GM19467 (cell line): ENCODE measurements around the gene FMNL2.
"Not testable (repeated sequence)": the region's sequence is repeated elsewhere in the genome, so short reads cannot be mapped to it uniquely, and the experiment has no call there.

Source experiments
- ATAC-seq: cut with Tn5 transposase; IDR thresholded peaks from one replicate; pipeline ENCODE4 v1.9.1; 2021; ENCODE audit warnings: mild to moderate bottlenecking, moderate library complexity; ENCODE audit not compliant: unreplicated experiment

FMNL2 gene

DNA sequence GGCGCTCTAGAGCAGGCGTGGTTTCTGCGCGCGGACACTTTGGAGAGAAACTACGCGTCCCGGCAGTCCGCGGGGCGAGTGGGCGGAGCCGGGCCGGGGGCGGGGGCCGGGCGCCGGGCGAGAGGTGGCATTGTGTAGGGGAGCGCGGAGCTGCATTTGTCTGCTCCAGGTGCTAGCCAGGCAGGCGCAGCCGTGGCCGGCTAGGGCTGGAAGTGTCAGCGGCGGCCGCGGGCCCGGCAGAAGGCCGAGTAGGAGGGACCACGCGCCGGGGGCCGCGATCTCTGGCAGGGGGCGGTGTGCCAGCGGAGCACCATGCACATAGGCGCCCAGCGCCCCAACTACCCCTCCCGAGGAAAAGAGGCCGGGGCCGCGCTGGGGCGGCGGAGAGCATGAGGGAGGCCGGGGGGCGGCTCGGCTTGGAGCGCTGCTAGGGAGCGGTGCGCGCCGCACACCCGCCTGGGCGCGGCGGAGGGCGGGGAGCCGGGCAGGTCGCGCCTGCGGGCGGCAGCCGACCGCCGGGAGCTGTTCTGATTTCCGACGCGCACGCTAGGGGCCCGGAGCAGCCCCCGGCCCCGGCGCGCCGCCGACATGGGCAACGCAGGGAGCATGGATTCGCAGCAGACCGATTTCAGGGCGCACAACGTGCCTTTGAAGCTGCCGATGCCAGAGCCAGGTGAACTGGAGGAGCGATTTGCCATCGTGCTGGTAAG, at the start of gene FMNL2:
Gene FMNL2, plus strand, starts transcription at position 159 of the 710 bp plus-strand sequence.
- peak; percentile 87 for ATAC-seq

DNA sequence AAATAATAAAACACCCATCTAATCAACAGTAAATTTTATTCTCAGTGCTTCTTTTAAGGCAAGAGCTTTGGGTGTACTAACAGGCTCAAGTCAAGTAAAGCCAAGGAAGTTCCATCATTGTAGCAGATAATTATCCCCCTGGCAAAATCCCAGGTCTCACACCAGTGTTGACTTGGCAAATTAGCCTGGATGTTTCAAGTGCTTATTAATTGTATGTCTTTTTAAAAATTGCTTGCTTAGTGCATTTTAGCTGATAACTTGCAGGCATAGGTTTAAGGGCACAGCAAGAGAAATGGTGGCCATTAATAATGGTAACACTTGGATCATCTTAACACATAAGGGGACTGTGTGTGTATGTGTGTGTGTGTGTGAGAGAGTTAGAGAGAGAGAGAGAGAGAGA, 42.0 kb upstream of the FMNL2 start:
- ATAC-seq: no peak

DNA sequence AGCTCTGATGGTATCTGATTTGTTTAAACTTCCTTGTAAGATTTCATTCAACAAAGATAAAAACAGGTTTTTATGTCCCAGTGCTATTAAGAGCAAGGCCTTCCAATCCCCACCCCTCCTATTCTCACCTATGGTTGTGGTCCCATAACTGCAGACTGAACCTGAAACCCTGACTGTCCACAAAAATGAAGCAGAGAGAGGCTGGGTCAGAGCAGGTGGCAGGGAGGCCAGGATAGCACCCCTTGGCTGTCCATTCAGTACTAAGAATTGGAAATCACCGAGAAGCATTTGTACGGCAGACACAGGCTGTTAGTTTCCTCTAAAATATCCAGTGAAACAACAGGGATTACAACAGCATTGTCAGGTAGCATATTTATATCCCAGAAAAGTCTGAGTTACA, 37.3 kb upstream of the FMNL2 start:
- ATAC-seq: no peak

DNA sequence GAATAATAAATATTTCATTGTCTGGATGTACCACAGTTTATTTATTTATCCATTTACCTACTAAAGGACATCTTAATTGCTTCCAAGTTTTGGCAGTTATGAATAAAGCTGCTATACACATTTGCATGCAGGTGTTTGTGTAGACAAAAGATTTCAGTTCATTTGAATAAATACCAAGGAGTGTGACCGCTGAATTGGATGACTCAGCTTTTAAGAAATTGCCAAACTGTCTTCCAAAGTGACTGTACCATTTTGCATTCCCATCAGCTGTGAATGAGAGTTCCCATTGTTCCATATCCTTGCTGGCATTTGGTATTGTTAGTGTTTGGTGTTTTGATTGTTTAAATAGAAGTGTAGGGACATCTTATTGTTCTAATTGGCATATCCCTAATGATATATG, 36.2 kb upstream of the FMNL2 start:
- no peak for ATAC-seq

DNA sequence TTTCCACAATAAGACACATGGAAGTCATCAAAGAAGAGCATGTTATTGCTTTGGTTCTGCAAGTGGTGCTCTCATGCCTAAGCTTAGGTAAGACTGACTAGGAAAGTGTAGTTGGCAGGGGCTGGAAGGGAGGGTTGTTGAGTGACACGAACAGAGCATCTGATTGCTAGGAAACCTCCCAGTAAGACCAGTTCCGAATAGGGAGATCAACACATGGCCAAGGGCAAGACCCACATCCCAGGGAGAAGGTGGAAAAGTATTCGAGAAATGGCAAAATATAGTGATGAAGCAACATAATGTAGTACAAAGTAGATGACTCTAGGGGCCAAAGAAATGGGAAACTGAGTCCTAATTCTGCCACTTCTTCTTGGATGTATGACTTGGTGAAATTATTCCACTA, 33.8 kb upstream of the FMNL2 start:
- ATAC-seq: no peak

DNA sequence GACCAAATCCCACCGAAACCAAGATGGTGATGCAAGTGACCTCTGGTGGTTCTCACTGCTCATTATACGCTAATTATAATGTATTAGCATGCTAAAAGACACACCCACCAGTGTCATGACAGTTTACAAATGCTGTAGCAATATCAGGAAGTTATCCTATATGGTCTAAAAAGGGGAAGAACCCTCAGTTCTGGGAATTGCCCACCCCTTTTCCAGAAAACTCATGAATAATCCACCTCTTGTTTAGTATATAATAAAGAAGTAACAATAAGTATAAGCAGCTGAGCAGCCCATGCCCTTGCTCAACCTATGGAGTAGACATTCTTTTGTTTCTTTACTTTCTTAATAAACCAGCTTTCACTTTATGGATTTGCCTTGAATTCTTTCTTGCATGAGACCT, 31.0 kb upstream of the FMNL2 start:
- no peak for ATAC-seq

DNA sequence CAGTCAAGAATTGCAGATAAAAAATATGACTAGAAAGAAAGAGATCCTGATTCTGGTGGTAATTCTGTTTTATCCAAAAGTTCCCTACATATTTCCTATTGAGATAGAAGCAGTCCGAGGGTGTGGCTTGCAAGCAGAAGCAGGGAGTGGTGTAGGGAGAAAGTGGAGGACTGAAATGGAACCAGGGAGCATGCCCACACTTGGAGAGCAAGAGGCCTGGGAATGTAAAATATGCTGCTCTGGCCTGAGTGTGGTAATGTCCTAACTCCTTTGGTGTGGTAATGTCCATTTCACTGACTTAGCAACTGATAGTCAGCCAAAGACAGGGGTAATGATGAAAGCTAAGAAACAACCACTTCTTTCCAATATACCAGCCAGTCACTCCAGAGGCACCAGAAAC, 30.1 kb upstream of the FMNL2 start:
- no peak for ATAC-seq

DNA sequence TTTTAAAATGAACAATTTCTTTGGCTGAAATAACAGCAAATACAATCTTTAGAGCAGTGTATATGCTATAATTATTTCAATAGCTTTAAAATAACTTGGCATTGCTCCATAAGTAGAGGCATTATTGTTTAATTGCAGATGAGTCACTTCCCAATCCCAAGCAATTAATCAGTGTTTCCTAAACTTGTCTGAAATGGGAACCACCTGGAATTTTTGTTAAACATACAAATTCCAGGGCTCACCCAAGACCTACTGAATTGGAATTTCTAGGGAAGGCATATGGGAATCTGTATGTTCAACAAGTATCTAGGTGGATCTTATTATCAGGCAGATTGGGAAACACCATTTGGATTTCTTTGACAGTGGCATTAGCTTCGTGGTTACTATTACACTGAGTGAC, 27.1 kb upstream of the FMNL2 start:
- no peak for ATAC-seq

DNA sequence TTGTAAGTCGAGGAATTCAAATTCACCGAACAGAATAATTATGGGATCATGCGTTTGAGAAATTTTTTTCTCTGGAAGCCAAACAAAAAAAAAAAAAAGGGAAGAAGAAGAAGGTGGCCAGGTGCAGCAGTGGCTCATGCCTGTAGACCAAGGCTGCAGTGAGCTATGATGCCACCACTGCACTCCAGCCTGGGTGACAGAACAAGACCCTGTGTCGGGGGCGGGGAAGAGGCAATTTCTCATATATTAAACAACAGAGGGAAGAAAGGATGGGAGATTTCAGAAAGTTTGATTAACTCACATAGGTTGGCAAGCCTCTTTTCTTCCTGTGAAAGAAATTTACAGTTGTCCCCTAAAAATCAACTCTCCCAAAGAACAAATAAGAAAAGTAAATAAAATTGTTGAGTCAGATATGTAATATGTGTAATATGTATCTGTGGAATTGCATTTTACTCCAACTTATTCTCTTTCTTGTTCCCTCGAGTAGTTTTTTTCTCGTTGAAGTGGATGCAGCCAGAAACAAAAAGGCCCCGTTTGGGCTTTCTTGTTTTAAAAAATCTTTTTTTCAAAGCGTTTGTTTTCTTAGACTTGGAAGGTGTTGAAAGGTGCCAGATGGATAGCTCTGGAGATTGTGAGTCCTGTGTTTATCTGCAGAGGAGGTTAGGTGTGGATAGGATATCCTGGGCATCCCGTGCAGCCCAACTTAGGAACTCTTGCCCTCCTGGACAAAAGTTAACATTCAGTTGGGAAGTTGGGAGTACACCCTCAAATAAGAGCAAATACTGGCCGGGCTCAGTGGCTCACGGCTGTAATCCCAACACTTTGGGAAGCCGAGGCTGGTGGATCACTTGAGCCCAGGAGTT, 25.4 kb upstream of the FMNL2 start:
- ATAC-seq: no peak

DNA sequence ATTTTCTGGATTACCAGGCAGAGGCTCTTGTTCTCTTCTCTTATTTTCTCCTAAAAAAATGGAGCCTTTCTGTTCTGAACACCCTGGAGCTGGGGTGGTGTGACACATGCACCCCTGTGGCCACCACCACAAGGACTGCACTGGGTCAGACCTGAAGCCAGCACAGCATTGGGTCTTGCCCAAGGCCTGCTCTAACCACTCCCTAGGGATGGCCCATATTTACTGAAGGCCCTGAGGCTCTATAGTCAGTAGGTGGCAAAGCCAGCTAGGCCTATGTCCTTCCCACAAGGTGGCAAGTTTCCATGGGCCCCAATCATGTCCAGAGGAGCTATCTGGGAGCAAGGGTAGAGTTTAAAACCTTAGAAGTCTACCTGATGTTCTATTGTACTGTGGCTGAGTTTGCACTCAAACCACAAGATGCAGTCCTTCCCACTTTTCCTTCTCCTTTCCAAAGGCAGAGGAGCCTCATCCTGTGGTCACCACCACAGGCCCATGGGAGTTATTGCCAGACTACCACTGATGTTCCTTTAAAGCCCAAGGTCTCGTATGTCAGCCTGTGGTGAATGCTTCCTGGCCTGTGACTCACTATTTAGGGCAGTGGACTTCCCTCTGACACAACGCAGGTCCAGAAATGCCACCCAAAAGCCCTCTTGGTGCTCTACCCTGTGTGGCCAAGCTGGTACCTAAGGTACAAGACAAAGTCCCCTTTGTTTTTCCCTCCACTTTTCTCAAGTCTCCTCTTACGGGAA, 15.0 kb upstream of the FMNL2 start:
- ATAC-seq: no peak

DNA sequence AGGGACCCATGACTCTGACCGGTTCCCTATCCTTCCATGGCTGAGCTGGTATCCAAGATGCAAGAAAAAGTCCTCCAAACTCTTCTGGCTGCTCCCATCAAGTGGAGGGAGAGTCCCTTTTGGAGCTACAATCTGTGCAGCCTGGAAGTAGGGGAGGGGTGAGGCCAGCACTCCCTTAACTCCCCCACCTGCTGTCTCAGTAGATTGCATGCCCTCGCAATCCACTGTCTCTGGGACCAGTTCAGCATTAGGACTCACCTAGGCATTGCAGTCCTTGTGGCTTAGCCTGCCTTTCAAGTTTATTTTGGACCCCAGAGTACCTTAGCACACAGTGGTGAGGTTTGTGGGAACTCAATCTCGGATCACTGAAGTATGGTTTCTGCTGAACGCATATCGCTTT, 14.2 kb upstream of the FMNL2 start:
- ATAC-seq: no peak

DNA sequence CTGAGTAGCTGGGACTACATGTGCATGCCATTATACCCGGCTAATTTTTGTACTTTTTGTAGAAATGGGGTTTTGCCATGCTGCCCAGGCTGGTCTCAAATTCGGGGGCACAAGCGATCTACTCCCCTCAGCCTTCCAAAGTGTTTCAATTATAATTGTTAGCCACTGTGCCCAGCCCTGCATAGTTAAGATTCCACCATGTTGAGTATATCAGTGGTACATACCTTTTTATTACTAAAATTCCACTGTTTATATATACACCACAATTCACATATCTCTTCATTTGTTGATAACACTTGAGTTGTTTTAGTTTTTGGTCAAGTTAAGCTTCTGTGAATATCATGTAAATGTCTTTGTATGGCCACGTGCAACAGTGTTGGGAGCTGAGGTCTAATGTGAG, 12.8 kb upstream of the FMNL2 start:
- ATAC-seq: no peak

DNA sequence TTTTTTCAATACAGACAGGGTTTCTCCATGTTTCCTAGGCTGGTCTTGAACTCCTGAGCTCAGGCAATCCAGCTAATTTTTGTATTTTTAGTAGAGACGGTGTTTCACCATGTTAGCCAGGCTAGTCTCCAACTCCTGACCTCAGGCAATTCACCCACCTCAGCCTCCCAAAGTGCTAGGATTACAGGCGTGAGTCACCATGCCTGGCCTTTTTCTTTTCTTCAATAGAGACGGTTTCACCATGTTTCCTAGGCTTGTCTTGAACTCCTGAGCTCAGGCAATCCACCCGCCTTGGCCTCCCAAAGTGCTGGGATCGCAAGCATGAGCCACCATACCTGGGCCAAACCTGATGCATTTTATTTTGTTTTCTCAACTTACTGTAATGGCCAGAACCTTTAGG, 9.8 kb upstream of the FMNL2 start:
- not testable (repeated sequence) for ATAC-seq

DNA sequence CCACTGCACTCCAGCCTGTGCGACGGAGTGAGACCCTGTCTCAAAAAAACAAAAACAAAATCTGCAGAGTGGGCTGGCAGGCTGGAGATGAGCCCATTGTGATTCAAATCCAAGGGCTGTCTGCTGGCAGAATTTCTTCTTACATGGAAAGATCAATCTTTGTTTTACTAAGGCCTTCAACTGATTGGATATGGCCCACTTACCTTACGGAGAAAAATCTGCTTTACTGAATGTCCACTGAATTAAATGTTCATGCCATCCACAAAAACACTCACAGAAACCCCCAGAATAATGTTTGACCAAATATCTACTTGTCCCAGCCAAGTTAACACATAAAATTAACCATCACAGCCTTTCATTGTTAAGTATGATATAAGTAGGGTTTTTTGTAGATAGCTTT, 8.3 kb upstream of the FMNL2 start:
- ATAC-seq: no peak

DNA sequence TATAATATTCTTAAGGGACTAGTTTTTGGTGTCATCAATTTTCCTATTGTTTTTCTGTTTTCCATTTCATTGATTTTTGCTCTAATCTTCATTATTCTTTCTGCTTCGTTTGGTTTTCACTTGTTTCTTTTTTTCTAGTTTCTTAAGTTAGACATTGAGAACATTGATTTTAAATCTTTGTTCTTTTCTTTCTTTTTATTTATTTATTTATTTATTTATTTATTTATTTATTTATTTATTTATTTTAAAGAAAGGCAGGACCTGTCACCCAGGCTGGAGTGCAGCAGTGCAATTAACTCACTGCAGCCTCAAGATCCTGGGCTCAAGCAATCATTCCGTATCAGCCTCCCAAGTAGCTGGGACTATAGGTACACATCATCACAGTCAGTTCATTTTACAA, 7.0 kb upstream of the FMNL2 start:
- ATAC-seq: no peak

DNA sequence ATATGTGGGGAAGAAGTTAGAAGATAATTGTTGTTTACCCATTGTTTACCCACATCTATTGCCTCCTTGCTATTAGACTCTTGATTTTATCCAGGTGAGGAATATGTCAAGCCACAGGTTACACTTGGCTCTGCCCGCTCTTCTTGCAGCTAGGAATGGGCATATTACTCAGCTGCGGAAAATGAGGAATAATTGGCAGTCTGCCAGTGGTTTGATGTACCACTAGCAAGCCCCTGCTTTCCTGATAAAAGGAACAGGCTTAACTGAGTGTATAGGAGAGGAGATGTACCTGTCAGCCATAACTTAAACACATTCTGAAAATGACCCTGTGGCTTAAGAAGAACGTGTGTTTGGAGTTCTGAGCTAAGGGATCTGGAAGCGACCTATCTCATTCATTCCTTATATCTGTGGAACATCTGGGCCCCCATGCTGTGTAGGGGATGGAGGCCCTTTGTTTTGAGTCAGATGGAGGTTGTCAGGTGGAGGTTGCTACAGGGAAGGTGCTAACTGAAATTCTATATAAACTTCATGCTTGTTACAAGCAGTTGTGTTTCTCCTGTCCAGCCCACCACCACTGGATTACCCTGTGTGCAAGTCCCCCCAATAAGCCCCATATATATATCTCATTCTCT, 4.6 kb upstream of the FMNL2 start:
- ATAC-seq: no peak

DNA sequence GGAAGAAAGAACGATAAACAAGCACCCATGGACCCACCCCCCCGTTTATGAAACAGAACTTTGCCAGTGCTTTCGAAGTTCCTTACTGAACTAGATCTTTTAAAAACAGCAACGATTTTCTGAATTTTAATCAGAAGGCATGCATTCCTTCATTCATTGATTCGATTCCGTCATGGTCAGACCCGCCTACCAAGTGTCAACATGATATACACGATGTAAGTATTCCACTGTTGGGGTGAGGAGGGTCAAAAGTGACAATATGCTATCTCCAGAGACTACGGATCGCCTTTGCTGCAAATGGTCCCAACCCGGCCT, 316 bp upstream of the FMNL2 start:
- ATAC-seq: no peak

DNA sequence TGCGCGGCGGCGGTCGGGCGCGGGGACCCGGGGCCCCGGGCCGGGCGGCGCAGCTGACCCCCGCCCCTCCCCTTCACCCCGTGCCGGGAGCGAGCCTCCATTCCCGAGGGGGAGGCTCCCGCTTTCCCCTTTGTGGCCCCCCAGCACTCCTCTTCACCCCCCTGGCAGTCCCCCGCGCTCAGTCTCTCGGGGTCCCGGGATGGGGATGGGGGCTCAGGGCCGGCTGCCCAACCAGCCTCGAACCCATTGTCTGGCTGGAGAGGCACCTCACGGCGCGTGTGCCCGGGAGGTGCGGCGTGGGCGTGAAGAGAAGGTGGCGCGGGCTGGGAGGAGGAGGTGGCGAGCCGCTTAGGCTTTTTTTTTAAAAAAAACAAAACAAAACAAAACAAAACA, 748 bp downstream of the FMNL2 start:
- ATAC-seq: no peak

DNA sequence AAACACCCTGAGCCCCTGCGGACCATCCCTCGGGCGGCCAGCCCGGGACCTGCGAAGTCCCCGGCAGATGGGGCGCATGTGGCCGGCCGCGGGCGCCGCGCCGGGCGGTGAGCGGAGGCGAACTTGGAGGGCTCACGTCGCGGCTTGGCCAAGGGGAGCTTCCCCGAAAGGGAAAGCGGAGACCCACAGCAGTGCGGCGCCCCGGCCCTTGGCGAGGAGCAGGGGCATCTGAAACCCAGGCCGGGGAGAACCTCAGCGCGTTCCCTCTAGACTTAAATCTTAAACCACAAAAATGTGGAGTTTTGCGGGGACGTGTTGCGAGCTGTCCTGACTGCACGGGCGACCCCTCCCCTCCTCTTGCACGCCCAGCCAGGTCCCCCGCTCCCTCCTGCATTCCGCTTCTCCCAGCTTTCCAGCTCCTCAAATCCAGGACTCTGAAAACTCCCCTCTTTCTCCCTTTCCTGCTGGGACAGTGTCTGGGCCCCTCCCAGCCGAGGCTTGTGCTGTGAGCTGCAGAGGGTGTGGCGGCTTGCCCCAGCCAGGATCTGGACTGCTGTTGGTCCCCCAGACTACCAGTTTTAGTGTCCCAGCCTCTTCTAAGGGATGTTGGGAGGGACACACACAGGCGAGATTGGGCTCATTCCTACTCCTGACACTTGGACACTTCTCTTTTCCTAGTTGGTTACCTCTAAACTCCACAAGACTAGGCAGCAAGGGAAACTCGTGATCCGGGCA, 1.3 kb downstream of the FMNL2 start:
- ATAC-seq: no peak

DNA sequence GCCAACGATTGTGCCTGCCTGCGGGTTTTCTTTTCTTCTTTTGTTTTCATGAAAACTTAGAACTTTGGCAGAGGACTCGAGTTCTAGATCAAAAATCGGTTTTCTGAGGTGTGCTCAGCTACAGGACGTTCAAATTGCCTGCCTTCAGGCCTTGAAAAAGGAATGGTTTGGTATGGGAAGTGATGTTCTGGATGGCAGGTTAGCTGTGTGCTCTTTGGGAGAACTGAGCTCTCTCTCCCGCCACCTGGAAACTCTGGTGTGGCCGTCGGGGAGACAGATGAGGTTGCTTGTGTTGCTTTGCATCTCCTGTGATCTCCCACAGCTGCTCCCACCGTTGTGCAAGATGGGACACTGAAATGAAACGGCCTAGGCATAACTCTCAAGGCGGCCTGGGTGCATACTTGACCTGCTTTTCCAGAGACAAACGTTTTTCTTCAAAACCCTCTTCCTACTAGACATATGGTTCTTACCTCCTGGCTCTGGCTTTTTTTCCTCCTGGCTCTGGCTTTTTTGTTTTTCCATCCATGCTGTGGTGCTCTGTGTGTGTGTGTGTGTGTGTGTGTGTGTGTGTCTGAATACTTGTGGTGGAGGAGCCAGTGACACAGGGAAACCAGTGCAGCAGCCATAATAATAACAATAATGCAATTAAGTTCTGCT, 2.0 kb downstream of the FMNL2 start:
- ATAC-seq: no peak
